GM21825 (cell line): Measurements from ENCODE around the gene ZSCAN26.
"Not testable (repeated sequence)": the region's sequence is repeated elsewhere in the genome, so short reads cannot be mapped to it uniquely, and the experiment has no call there.

Experiments used
- ATAC-seq: cut with Tn5 transposase; IDR thresholded peaks from one replicate; pipeline ENCODE4 v1.9.1; 2021; ENCODE audit warnings: mild to moderate bottlenecking, moderate library complexity; ENCODE audit not compliant: unreplicated experiment

ZSCAN26 gene

GRCh38 chr6:28254121-28254519, 12.8 kb upstream of the ZSCAN26 start:
- ATAC-seq, result no peak

GRCh38 chr6:28257042-28257441, 9.9 kb upstream of the ZSCAN26 start:
- no peak for ATAC-seq

GRCh38 chr6:28258877-28259777, 7.8 kb upstream of the ZSCAN26 start, which contains the start of gene NKAPL:
Gene NKAPL, plus strand, starts transcription at chr6:28259297. Its CDS starts 75 bp downstream, at chr6:28259372.
- ATAC-seq, result no peak

GRCh38 chr6:28263922-28264321, 3.0 kb upstream of the ZSCAN26 start:
- no peak for ATAC-seq

DNA sequence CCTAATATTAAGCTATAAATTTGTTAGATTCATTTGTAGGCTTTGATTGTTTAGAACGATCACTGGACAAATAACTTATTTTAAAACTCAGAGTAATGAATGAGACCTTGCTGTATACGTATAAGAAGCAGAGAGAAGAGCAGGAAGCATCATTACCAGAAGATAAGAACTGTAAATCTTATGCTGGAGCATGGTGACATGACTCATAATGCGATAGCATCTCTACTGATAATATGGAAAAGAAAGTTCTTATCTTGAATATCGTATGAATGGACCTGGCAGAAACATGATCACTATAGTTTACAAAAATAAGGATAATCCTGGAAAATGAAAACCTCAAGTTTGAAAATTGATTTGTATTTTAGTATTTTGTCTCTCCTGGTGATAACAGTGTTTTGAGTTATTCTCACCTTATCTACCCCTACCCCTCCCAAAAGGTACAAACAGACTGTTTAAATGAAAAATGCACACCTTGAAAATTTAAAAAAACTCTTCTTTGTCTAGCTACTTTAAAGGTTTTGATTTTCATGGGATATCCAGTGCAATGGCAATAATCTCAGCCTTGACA, 2.0 kb upstream of the ZSCAN26 start:
- ATAC-seq, result no peak

GRCh38 chr6:28266563-28266961, 381 bp upstream of the ZSCAN26 start:
- ATAC-seq, result no peak

- no peak for ATAC-seq
Measured at GRCh38 chr6:28267695-28268059, 734 bp downstream of the ZSCAN26 start.

DNA sequence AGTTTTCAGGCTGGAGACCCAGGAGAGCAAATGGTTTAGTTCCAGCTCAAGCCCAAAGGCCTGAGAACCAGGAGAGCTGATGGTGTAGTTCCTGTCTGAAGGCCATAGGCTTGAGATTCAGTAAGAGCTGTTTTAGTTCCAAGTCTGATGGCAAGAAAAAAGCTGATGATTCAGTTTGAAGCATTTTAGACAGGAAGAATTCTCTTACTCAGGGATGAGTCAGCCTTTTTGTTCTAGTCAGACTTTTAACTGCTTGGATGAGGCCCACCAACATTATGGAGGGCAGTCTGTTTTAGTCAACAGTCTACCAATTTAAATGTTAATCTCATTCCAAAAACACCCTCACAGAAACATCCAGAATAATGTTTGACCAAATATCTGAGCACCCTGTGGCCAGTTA, 2.5 kb downstream of the ZSCAN26 start:
- ATAC-seq, result no peak

GRCh38 chr6:28274888-28275287, 7.9 kb downstream of the ZSCAN26 start:
- no peak for ATAC-seq

DNA sequence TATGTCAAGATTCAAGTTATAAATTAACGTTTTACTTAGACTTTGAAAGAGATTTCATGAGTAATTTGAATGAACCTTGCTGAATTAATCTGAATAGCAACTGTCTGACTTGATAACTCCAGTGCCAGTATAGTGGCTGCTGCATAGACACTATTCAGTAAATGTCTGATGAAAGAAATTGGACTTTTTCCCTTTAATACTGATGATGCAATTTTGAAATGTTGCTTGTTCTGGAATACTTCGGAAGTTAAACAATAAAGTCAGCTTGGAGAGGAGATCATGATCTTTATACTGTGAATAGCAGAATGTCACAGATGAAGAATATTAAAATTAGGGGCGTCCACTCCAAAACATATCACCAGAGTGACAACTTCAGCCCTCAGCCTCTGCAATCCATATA, 10.8 kb downstream of the ZSCAN26 start:
- ATAC-seq, result no peak

DNA sequence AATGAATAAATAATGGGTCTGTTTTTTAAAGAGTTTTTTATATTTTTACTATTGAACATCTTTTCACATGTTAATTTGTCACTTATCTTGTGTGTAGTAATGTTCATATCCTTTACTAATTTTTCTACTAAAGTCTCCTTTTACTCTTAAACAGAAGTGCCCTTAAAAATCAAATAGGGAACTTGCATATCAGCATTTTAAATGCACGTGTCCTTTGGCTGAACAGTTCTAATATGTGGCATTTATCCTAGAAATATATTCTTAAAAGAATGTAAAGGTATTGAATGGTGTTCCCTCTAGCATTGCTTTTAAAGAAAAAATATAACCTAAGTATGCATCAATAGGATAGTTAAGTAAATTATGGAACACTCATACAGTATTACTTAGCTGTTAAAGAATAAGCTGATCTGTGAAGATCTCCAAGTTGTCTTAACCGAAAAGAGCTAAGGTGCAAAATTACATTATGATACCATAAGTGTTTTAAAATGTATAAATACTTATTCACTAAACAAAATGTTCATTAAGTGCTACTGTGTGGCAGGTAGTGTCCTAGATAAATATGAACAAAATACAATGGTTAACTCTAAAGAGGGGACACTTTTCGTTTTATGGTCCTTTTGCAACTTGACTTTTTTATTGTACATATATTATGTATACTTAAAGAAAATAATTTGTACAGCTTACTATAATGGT, 13.8 kb downstream of the ZSCAN26 start:
- no peak for ATAC-seq

DNA sequence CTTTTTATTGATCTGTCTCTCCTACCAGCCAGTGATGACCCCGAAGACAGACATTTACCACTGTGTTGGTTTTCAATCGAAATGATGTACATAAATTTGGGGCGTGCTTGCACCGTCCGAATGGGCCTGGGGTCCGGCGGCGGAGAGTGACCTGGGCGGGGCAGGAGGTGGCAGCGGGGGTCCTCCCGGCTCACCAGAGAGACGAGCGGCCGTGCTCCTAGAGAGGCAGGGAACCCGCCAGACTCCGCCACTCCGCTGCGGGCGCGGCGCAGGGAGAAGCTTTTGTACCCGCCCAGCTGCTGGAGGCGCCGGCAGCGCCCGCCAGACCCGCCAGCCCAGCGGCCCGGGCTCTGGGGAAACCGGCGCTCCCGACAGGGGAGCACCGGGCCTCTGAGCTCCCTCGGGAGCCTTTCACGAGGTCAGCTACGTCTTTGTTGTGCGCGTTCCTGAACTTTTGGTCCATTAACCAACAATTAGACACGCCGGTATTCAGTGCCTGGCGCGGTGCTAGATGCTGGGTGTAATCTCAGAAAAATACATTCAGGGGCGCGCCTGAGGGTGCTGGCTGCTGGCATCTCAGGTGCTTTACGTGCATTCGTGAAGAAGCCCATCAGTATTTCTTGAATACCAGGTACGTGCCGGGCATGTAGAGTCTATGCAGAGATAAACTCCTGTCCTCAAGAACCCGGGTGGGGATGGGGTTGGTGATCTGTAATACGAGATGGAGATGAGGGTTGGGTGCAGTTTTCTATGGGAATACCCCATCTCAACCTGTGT, 14.5 kb downstream of the ZSCAN26 start, which contains the start of gene PGBD1:
PGBD1 (plus strand) TSS at position 285 of the 777 bp plus-strand sequence. CDS start 2,242 bp downstream, outside the sequence.
- peak; percentile 76 for ATAC-seq

- no peak for ATAC-seq
Measured at GRCh38 chr6:28282926-28283325, 16.0 kb downstream of the ZSCAN26 start.

DNA sequence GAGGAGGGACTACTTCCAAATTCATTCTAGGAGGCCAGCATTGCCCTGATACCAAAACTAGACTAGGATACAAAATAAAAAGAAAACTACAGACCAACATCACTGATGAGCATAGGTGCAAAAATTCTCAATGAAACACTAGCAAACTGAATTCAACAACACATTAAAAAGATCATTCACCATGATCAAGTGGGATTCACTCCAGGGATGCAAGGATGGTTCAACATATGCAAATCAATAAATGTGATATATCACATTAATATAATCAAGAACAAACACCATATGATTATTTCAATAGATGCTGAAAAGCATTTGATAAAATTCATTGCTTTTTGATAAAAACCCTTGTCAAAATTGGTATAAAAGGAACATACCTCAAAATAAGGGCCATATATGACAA, 24.6 kb downstream of the ZSCAN26 start:
- ATAC-seq, result no peak

DNA sequence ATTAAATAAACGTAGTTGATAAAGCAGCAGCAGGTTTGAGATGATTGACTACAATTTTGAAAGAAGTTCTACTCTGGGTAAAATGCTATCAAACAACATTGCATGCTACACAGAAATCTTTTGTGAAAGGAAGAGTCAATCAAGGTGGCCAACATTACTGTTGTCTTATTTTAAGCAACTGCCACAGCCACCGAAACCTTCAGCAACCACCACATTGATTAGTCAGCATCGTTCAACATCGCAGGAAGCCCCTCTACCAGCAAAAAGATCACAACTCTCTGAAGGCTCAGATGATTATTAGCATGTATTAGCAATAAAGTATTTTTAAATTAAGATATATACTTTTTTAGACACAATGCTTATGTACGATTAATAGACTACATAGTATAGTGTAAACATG, 28.4 kb downstream of the ZSCAN26 start:
- ATAC-seq, result no peak

DNA sequence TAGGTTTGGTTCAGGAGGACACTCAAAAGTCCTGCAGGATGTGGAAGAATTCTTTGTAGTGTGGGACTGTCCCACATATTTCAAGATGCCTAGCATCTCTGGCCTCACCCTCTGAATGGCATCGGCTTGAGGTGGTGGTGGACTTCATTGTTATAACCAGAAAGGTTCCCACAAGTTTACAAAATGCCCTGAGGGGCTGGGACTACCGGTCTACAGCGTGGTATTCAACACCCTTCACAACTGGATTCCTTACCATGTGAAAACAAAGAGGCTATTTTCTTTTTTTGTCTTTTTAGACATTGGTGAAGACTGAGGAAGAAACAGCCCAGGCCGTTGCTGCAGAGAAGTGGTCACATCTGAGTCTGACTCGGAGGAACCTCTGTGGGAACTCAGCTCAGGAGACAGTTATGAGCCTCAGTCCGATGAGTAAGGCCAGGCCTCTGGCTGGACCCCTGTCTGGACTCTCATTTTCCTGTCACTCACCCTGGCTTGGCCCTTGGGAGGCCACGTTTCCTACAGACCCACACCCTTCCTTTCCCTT, 29.6 kb downstream of the ZSCAN26 start:
- ATAC-seq, result no peak

DNA sequence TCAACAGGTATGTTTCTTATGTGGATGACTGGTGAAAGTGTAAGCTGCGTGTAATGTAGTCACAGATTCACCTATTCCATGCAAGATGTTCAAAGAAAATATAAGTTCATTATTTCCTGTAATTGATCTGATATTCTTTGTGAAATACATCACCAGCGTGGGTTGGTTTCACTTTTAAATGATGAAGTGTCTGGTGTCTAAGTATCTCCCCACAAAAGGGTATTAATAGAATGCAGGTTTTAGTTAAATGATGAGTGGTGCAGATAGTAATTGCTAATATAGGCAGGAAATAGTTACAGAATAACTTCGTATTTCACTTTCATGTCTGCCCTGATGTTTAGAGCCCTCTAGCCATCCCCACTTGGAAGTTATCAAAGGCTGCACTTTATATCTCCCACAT, 36.6 kb downstream of the ZSCAN26 start:
- no peak for ATAC-seq

- ATAC-seq, result not testable (repeated sequence)
Measured at GRCh38 chr6:28306363-28306762, 39.4 kb downstream of the ZSCAN26 start.

GRCh38 chr6:28311139-28311823, 44.3 kb downstream of the ZSCAN26 start:
- no peak for ATAC-seq

- no peak for ATAC-seq
Measured at GRCh38 chr6:28312939-28313338, 46.0 kb downstream of the ZSCAN26 start.
